GM18867 (cell line): Measurements from ENCODE around the gene SAPCD1.
A peak's percentile ranks its signal among the peaks of the same experiment; 100 is the strongest.

Experiments
- ATAC-seq: cut with Tn5 transposase; IDR thresholded peaks from one replicate; pipeline ENCODE4 v1.9.1; 2021; ENCODE audit warnings: mild to moderate bottlenecking, moderate library complexity; ENCODE audit not compliant: unreplicated experiment

Gene SAPCD1

GRCh38 chr6:31728767-31729514, 33.5 kb upstream of the SAPCD1 start, which contains the start of gene DDAH2:
Gene DDAH2 (minus strand): TSS chr6:31729299. CDS start chr6:31729161, 138 bp downstream.
- ATAC-seq = no peak

- ATAC-seq = peak; percentile 35
Measured at GRCh38 chr6:31729515-31729978, 32.9 kb upstream of the SAPCD1 start.

- peak; percentile 35 for ATAC-seq
Measured at GRCh38 chr6:31729979-31730630, 32.4 kb upstream of the SAPCD1 start.

- ATAC-seq = no peak
Measured at GRCh38 chr6:31730631-31731086, 31.8 kb upstream of the SAPCD1 start.

GRCh38 chr6:31732029-31732428, 30.4 kb upstream of the SAPCD1 start:
- ATAC-seq = no peak

- no peak for ATAC-seq
Measured at GRCh38 chr6:31733734-31734133, 28.7 kb upstream of the SAPCD1 start.

- ATAC-seq = no peak
Measured at GRCh38 chr6:31734247-31734820, 28.1 kb upstream of the SAPCD1 start.

- peak; percentile 22 for ATAC-seq
Measured at GRCh38 chr6:31734821-31735406, 27.5 kb upstream of the SAPCD1 start.

- ATAC-seq = peak; percentile 26
Measured at GRCh38 chr6:31736021-31736767, 26.3 kb upstream of the SAPCD1 start, which contains the start of gene CLIC1. Gene CLIC1 (minus strand): TSS chr6:31736530. CDS start chr6:31736300, 230 bp downstream.

GRCh38 chr6:31736768-31737314, 25.6 kb upstream of the SAPCD1 start:
- no peak for ATAC-seq

GRCh38 chr6:31737315-31737990, 25.0 kb upstream of the SAPCD1 start:
- ATAC-seq = no peak

GRCh38 chr6:31737991-31738979, 24.2 kb upstream of the SAPCD1 start:
- no peak for ATAC-seq

- ATAC-seq = peak; percentile 75
Measured at GRCh38 chr6:31739639-31740396, 22.6 kb upstream of the SAPCD1 start, which contains the start of gene MSH5. Gene MSH5 (plus strand): TSS chr6:31740005. CDS start chr6:31740467, 462 bp downstream.

- ATAC-seq = no peak
Measured at GRCh38 chr6:31740397-31741223, 21.8 kb upstream of the SAPCD1 start.

GRCh38 chr6:31741815-31742214, 20.6 kb upstream of the SAPCD1 start:
- ATAC-seq = no peak

- ATAC-seq = no peak
Measured at GRCh38 chr6:31742894-31743293, 19.6 kb upstream of the SAPCD1 start.

- ATAC-seq = no peak
Measured at GRCh38 chr6:31744422-31744821, 18.0 kb upstream of the SAPCD1 start.
